Fibroblast of skin of left quadriceps (primary cell): Measurements from ENCODE around the gene PRDM9.
"Not testable (repeated sequence)": the region's sequence is repeated elsewhere in the genome, so short reads cannot be mapped to it uniquely, and the experiment has no call there.

Source experiments
- DNase-seq, 2 experiments: peaks; one replicate each; pipeline ENCODE4 v3.0.0-alpha.2; 2013; ENCODE audit warnings: low read depth in 2 of 2

The PRDM9 gene

DNA sequence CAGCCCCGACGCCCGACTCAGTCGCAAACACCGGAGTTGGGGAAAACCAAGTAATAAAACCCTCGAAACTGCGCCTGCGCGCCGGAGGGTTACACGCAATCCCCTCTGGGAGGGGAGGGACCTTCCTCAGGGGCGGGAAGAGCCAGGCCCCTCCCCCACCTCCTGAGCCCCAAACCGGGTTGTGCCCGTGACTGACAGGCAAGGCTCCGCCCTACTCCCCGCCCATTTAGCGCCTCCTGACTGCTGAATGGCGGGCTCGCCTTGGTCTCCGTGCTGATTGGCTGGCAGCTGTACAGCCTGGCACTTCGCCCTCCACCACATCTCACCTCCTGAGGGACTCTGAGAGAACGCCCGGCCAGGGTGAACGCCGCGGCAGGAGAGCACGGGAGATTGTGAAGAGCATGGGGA, at the start of gene PRDM9:
Gene PRDM9, plus strand, starts transcription at position 332 of the 408 bp plus-strand sequence. CDS start 1,425 bp downstream, outside the sequence.
- DNase-seq, result peak; percentile 32 to 34

GRCh38 chr5:23457780-23458179, 49.6 kb upstream of the PRDM9 start:
- no peak for DNase-seq

- no peak for DNase-seq
These were observed 48.2 kb upstream of the PRDM9 start for GRCh38 chr5:23459214-23459613.

DNA sequence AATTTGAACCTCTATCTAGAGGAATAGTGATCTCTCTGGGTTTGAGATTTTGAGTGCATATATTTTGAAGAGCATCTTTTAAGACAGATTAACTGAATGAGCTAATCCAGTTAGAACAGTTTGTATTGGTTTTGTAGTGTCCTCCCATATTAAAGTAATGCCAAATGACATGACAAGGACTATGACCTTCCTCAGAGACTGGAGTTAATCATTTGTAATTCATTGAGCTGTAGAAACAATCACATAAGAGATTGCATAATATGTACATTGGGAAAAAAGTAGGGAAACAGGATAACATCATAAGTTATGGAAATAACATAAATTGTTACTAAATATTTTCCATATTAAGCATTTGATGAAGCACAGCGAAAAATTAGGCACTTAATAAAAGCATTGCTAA, 45.8 kb upstream of the PRDM9 start:
- DNase-seq, result no peak

- peak; percentile 8 for DNase-seq
These were observed 41.0 kb upstream of the PRDM9 start for GRCh38 chr5:23466401-23466912.

- DNase-seq, result no peak
These were observed 38.8 kb upstream of the PRDM9 start for GRCh38 chr5:23468658-23469057.

- no peak for DNase-seq
These were observed 33.5 kb upstream of the PRDM9 start for GRCh38 chr5:23473915-23474314.

- DNase-seq, result no peak
These were observed 33.1 kb upstream of the PRDM9 start for GRCh38 chr5:23474315-23474714.

- no peak for DNase-seq
These were observed 30.8 kb upstream of the PRDM9 start for GRCh38 chr5:23476580-23476979.

DNA sequence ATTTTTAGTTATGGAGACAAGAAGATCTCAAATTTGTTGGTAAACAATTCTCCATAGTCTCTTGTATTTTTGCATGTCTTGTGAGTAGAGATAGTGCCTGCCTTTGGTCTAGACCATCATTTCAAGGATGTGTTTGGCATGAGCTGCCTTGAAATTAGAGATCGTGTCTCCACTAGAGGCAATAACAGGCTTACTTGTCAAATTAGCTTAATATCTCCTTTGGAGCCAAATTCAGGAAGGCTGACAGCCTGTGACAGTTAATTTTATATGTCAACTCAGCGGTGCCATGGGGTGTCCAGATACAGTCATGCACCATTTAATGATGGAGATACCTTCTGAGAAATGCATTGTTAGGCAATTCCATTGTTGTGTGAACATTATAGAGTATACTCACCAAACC, 24.8 kb upstream of the PRDM9 start:
- DNase-seq, result no peak

- no peak for DNase-seq
These were observed 24.3 kb upstream of the PRDM9 start for GRCh38 chr5:23483090-23483489.

DNA sequence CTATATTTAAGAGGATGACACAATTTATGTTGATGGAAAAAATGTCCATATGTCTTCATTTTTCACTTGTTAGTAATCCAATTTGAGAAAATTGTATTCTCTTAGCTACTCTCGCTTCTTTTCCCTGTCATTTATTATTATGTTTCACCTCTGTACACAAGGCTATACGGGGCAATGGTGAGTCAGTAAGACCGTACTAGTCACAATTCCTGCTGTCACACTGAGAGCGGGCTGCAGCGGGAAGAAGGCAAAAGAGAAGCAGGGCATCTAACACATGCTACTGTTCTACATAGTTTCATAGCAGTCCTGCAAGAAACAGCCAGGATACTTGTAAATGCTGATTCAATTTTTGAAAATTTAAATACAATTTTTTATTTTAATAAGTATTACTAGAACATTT, 23.3 kb upstream of the PRDM9 start:
- no peak for DNase-seq

- DNase-seq, result not testable (repeated sequence)
These were observed 21.2 kb upstream of the PRDM9 start for GRCh38 chr5:23486227-23486626.

- DNase-seq, result no peak
These were observed 16.4 kb upstream of the PRDM9 start for GRCh38 chr5:23490993-23491392.

DNA sequence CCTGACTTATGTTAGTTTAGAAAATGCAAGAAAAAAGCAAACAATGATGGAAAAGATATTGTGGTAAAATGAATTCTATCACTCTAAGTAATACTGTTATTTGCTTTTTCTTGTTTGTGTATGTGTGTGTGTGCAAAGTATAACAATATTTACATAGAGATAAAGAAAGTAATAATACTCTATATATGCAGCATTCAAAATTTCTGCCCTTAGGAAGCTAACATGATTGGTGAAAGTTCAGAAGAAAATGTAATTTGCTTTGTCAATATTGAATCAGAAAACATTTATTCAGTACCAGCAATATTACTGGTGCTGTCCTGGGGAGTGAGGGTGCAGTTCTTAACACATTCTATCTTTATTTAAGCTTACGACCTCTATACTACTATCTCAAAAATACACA, 12.9 kb upstream of the PRDM9 start:
- no peak for DNase-seq

- no peak for DNase-seq
These were observed 10.8 kb upstream of the PRDM9 start for GRCh38 chr5:23496576-23496975.

GRCh38 chr5:23506329-23507236, 826 bp upstream of the PRDM9 start:
- peak; percentile 4 to 8 for DNase-seq

GRCh38 chr5:23510434-23510833, 3.0 kb downstream of the PRDM9 start:
- not testable (repeated sequence) for DNase-seq

DNA sequence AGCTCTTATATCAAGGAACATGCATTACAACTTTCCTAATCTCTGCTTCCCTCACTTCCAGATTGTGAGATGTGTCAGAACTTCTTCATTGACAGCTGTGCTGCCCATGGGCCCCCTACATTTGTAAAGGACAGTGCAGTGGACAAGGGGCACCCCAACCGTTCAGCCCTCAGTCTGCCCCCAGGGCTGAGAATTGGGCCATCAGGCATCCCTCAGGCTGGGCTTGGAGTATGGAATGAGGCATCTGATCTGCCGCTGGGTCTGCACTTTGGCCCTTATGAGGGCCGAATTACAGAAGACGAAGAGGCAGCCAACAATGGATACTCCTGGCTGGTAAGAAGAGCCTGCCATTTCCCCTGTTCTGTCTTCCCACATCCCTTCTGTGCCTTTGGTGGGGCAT, 15.1 kb downstream of the PRDM9 start:
- no peak for DNase-seq

DNA sequence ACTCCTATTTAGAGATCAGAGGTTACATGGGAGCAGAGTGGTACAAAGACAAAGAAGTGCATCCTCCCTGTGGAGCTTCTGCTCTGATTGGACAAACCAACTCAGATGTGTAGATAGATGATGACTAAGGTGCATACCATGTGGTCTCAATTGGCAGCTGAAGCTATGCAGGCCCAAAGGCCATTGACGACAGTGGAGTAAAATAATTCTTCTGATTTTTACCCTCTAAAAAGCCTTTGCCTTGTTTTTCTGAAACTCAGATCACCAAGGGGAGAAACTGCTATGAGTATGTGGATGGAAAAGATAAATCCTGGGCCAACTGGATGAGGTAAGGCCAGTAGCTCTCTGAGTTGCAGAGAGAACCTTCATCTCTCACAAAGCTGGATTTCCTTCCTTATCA, 15.6 kb downstream of the PRDM9 start:
- no peak for DNase-seq

- no peak for DNase-seq
These were observed 16.6 kb downstream of the PRDM9 start for GRCh38 chr5:23523998-23524397.

- DNase-seq, result no peak
These were observed 18.3 kb downstream of the PRDM9 start for GRCh38 chr5:23525751-23526150.

- not testable (repeated sequence) for DNase-seq
These were observed 19.2 kb downstream of the PRDM9 start for GRCh38 chr5:23526616-23527015.
